ENCODE data around the gene COL6A1.

COL6A1 gene

GRCh38 chr21:45982092-45982757 lies 655 bp downstream of the COL6A1 start:
- no peak for DNase-seq (ENCODE audit: low spot score)

DNA sequence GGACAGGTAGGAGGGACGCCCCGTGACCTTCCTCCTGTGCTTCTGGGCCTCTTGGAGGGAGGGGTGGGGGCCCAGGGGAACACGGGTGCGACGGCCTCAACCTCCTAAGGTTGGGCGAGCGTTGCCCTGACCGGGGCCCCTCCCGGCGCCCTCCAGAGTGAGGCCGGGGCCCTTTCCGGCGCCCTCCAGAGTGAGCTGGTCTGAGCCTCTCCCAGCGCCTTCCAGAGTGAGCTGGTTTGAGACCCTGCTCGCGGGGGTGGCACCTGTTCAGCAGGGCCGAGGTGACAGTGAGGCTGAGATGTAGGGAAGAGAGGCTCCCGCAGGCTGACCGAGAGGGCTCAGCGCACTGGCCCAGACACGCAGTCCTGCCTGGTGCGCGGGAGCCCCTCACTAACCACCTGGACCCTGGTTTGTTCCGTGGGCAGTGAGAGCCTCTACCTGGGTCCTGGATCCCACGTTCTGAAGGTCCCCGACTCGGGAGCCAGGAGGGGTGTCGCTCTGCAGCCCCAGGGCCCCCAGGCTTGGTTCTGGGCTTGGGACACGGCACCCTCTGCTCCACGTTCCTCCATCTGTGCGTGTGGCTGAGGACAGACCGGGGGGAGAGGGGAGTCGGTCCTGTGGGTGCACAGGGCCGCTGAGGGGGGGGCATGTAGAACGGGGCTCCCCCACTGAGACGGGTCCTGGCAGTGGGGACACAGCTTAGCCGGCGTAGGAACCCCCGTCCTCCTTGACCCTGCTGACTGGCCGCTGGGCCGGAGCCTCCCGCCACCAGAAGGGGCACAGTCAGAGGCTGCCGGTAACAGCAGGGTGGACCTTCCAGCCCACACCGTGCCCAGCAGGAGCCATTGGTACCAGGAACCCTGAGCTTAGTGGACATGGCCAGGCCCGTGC lies 1.4 kb downstream of the COL6A1 start:
- no peak for DNase-seq (ENCODE audit: low spot score)

DNA sequence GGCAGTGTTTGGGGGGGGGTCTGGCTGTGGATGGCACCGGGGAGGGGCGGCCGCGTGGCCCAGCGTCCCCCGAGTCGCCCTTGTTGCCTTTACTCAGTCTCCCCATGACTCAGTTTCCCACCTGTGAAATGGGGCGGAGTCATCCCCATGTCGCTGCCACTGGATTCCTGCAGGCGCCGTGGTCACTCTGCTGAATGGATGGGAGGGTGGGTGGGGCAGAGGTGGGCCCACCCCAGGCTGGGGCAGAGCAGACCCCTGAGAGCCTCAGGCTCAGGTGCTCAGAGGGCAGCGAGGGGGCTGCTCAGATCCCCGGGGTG lies 2.0 kb downstream of the COL6A1 start:
- DNase-seq (ENCODE audit: low spot score) = no peak

DNA sequence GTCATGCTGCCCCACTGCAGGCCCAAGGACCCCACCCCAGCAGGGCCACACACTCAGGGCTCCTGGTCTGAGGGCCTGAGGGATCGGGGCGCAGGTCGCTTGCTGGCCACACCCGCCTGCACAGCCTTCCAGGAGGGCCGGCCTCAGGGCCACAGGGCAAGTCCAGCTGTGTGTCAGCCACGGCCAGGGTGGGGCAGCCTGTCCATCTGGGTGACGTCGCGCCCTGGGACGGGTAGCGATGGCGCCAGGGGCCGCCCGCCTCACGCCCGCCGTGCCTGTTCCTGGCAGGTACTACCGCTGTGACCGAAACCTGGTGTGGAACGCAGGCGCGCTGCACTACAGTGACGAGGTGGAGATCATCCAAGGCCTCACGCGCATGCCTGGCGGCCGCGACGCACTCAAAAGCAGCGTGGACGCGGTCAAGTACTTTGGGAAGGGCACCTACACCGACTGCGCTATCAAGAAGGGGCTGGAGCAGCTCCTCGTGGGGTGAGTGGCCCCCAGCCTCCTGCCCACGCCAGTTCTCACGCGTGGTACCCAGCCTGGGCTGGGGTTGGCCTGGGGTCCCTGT lies 2.5 kb downstream of the COL6A1 start:
- no peak for DNase-seq (ENCODE audit: low spot score)

GRCh38 chr21:45984584-45985095 lies 3.1 kb downstream of the COL6A1 start:
- DNase-seq (ENCODE audit: low spot score) = no peak

GRCh38 chr21:45985471-45986315 lies 4.1 kb downstream of the COL6A1 start:
- no peak for DNase-seq (ENCODE audit: low spot score)

DNA sequence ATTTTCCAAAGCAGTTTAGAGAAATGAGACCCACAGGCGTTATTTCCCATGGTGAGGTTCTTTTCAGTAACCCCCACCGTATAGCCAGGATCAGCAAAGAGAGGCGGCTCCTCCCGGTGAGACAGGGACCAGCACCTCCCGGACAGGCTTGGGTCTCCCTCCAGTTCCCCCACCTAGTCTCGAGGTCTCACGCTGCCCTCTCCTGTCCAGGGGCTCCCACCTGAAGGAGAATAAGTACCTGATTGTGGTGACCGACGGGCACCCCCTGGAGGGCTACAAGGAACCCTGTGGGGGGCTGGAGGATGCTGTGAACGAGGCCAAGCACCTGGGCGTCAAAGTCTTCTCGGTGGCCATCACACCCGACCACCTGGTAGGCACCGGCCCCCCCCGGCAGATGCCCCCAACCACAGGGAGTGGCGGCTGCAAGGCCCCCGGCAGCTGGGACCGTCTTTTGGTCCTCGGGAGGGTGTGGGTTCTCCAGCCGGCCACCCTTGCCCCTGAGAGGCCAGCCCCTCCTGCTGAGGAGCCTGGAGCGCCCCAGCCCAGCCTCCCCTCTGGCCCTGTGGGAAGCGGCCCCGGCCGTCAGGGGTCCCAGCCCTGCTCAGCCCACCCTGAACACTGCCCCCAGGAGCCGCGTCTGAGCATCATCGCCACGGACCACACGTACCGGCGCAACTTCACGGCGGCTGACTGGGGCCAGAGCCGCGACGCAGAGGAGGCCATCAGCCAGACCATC lies 4.9 kb downstream of the COL6A1 start:
- no peak for DNase-seq (ENCODE audit: low spot score)

DNA sequence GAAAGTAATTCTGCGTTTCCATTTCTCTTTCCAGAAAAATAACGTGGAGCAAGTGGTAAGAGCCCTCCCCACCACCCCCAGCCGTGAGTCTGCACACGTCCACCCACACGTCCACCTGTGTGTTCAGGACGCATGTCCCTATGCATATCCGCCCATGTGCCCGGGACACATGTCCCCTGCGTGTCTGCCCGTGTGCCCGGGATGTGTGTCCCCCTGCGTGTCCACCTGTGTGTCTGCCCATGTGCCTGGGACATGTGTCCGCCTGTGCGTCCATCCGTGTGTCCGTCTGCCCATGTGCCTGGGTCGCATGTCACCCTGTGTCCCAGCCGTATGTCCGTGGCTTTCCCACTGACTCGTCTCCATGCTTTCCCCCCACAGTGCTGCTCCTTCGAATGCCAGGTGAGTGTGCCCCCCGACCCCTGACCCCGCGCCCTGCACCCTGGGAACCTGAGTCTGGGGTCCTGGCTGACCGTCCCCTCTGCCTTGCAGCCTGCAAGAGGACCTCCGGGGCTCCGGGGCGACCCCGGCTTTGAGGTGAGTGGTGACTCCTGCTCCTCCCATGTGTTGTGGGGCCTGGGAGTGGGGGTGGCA lies 5.6 kb downstream of the COL6A1 start:
- DNase-seq (ENCODE audit: low spot score) = no peak

DNA sequence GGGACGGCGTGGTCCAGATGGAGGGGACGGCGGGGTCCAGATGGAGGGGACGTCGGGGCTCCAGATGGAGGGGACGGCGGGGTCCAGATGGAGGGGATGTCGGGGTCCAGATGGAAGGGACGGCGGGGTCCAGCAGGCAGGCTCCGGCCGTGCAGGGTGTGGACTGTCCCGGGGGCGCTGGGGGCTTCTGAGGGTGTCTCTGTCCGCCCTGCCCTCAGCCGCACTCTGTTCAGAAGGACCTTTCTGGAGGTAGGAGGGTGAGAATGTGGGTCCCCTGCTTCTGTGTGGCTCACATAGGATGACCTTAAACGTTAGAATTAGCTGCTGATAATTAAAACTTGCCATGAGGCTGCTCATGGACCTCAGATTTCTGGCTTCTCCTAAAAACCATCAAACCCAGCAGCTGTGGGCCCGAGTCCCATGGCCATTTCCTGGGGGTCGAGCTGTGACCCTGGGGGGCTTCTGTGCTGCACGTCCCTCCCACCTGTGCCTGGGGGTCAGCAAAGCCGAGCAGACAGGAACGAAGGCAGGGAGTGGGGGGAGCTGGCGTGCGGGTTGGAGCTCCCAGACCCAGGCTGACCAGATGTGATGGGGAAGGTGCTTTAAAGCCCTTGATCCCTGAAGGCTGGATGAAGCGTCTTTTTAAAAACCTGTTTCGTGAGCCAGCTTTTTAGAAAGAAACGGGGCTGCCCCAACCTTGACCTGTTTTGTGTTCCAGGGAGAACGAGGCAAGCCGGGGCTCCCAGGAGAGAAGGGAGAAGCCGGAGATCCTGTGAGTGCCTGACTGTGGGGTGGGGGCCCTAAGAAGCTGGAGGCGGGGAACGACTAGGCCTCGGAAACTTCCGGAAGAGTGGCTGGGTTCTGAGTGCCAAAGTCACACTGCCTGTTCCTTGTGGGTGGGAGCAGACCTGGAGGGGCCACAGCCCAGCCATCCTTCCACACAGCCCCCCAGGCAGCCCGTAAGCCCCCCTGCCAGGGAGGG lies 7.1 kb downstream of the COL6A1 start:
- DNase-seq (ENCODE audit: low spot score) = no peak

- DNase-seq (ENCODE audit: low spot score) = no peak
Measured at GRCh38 chr21:45989355-45990048, 7.9 kb downstream of the COL6A1 start.

DNA sequence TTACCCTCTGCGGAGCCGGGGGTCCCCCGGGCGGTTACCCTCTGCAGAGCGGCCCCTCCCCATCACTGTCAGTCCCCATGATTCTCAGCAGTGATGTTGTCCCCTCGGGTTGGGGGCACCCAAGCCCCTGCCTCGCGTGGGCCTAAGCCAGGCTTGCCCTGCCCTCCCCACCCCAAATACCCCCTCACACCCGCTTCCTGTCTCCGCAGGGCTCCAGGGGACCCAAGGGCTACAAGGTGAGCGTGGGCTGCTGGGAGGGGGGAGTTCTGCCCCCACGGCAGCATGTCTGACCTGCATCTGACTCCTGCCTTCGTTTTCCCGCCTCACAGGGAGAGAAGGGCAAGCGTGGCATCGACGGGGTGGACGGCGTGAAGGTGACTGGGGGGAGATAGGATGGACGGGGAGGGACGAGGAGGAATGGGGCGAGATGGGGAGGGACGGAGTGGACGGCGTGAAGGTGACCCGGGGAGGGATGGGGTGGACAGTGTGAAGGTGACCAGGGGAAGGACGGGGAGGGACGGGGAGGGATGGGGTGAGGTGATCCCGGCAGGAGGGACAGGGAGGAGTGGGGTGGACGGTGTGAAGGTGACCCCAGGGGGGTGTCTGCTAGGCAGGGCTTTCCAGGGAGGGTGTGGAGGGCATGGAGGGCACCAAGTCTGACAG lies 8.6 kb downstream of the COL6A1 start:
- DNase-seq (ENCODE audit: low spot score) = no peak

DNA sequence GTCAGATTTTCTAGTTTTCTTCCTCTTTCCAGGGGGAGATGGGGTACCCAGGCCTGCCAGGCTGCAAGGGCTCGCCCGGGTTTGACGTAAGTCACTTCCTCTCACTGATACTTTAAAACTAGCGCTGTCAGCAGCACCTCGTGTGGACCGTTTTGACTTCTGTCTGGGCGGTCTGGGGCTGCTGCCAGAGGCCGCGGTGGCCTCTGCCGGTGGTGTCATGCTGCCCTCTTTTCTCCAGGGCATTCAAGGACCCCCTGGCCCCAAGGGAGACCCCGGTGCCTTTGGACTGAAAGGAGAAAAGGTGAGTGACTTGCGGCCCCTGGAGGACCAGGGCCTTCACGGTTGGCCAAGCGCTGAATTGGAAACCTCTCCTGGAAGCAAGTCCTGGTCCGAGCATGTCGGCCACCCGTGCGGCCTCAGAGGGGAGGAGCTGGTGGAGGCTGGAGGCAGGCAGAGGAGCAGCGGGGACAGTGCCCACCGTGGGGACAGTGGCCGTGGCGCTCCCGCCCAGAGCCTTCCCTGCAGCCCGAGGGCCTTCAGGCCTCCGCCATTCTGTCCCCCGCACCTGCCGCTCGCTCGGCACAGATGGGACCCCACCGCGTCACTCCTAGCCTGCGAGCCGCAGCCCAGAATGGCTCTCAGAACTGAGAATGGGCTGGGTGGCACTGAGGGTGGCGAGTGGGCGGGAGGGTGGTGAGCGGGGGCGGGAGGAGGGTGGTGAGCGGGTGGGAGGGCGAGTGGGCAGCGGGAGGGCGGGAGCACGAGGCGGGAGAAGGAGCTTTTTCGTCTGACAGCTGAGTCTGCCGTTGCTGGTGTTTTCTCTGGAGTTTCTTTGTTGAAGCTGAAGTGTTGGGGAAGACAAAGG lies 9.4 kb downstream of the COL6A1 start:
- no peak for DNase-seq (ENCODE audit: low spot score)

DNA sequence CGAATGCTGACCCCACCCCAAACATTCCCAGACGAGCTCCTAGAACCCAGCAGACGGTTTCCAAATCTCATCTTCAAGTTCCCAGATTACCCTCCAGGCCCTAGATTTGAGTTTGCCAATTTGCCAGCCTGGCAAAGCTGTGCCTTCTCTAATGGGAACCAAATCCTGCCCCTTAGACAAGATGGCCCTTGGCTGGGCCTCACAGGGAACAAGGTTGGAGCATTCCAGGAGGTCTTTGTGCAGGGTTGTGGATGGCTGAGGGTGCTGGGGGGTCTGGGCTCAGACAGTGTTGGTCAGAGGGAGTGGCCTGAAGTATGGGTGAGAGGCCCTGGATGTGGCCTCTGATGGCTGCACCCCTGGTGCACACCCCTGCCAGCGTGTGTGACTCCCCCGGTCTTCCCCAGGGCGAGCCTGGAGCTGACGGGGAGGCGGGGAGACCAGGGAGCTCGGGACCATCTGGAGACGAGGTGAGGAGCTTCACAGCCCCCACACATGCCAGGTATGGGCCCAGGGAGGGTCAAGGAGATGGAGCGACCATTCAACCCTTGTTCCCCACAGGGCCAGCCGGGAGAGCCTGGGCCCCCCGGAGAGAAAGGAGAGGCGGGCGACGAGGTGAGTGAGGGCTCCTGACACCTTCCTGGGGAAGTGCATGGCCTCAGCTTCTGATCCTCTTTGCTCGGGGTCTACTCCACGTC lies 10.2 kb downstream of the COL6A1 start:
- DNase-seq (ENCODE audit: low spot score) = no peak

GRCh38 chr21:45992301-45993209 lies 11.0 kb downstream of the COL6A1 start:
- DNase-seq (ENCODE audit: low spot score) = no peak

DNA sequence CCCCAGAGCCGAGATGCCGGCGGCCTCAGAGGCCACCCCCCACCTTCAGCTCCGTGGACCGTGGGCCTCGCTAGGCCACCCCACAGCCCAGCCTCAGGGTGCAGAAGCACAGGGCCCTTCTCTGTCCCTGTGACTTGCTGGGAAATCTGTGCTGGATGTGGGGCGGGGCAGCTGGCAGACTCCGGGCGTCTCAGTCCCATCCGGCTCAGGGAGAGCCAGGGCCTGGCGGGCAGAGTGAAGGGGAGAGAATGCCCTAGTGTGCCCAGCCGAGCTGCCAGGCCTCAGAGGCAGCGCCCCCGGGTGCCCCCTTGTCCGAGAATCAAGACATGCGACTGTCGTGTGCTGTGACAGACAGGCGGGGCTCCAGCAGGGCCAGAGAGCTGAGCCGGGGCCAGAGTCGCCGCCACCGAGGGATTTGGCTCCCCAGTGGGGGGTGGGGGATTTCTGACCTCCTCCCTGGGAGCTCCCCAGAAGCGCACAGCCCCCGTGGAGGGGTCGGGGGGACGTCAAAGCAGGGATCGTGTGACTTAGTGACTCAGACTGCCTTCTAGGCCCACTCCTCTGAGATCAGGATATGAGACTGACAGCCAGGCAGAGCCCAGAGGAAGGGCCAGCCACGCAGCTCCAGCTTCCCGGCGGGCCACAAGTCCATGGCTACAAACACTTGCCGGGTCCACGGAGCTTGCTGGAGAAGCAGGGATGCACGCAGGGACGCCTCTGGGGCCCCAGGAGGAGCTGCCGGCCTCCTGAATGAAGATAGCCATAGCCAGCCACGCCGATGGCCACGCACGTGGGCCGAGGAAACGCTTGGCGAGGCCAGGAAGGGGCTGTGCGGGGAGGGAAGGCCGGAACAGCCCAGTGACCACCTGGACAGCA lies 11.9 kb downstream of the COL6A1 start:
- no peak for DNase-seq (ENCODE audit: low spot score)
